Transverse colon (tissue), 3 donors: ENCODE results near the gene RLF.

Source experiments
- CTCF ChIP-seq, 5 experiments: fragments of 200-600 bp in 3 of 5; fragments of 450-650 bp in 2 of 5; sonication (generic) in 3 of 5; IDR thresholded peaks; 1 replicate in 2 of 5; 2 replicates in 3 of 5; pipeline ENCODE4 v1.5.1; 2016 to 2017; ENCODE audit warnings: antibody characterized with exemption in 5 of 5, inconsistent platforms in 3 of 5, mild to moderate bottlenecking in 2 of 5, moderate library complexity in 1 of 5
- POLR2A ChIP-seq: fragments of 450-650 bp; IDR thresholded peaks from one replicate; pipeline ENCODE4 v1.6.1; 2016; ENCODE audit warnings: antibody characterized with exemption, mild to moderate bottlenecking, moderate library complexity

- TF ChIP-seq CTCF (IDR thresholded peaks at IDR 0.05): no peak
- TF ChIP-seq POLR2A: no peak
These were observed 26.2 kb downstream of the RLF start for GRCh38 chr1:40187399-40187798.
